Smooth muscle cell (in vitro differentiated cells): ENCODE results near the gene CALN1. TPM values are rescaled to one million over a fixed set of nuclear protein-coding genes. Genes with fewer than 3 reads are reported as not detected.

Experiments
- DNase-seq: peaks from one replicate; lab custom pipeline; 2025; ENCODE audit not compliant: unreplicated experiment; lab: John Stamatoyannopoulos, UW
- H2AFZ ChIP-seq: fragments of 200-600 bp; sonication (generic); 2 replicates; pipeline ENCODE4 v1.6.0; 2016; ENCODE audit warnings: antibody characterized with exemption, low read depth, mild to moderate bottlenecking
- H3F3A ChIP-seq: fragments of 200-600 bp; sonication (generic); 2 replicates; pipeline ENCODE4 v1.6.0; 2017; ENCODE audit warnings: antibody characterized with exemption, low read depth
- H3K27ac ChIP-seq: fragments of 200-600 bp; sonication (generic); 2 replicates; pipeline ENCODE4 v1.5.1; 2016; ENCODE audit warnings: low read depth, mild to moderate bottlenecking
- H3K27me3 ChIP-seq: fragments of 200-600 bp; sonication (generic); 2 replicates; pipeline ENCODE4 v1.6.1; 2016; ENCODE audit warnings: low read depth, mild to moderate bottlenecking
- H3K36me3 ChIP-seq: fragments of 200-600 bp; sonication (generic); 2 replicates; pipeline ENCODE4 v1.5.1; 2016; ENCODE audit warnings: low read depth
- H3K4me1 ChIP-seq: fragments of 200-600 bp; sonication (generic); 2 replicates; pipeline ENCODE4 v1.5.1; 2016; ENCODE audit warnings: low read depth
- H3K4me2 ChIP-seq: fragments of 200-600 bp; sonication (generic); 2 replicates; pipeline ENCODE4 v1.6.0; 2016; ENCODE audit warnings: mild to moderate bottlenecking
- H3K4me3 ChIP-seq: fragments of 200-600 bp; sonication (generic); 2 replicates; pipeline ENCODE4 v1.5.1; 2016; ENCODE audit warnings: mild to moderate bottlenecking
- H3K79me2 ChIP-seq: fragments of 200-600 bp; sonication (generic); 2 replicates; pipeline ENCODE4 v1.6.0; 2016; ENCODE audit warnings: low read depth, mild to moderate bottlenecking
- H3K9ac ChIP-seq: fragments of 200-600 bp; sonication (generic); 2 replicates; pipeline ENCODE4 v1.6.0; 2016; ENCODE audit warnings: low read depth
- H3K9me3 ChIP-seq: fragments of 200-600 bp; sonication (generic); replicated peaks from 2 replicates; pipeline ENCODE4 v1.5.1; 2016; ENCODE audit warnings: low read depth
- H4K20me1 ChIP-seq: fragments of 200-600 bp; sonication (generic); 2 replicates; pipeline ENCODE4 v1.6.0; 2016; ENCODE audit warnings: low read depth
- WGBS: methylation state at CpG from one replicate; pipeline ENCODE4 v1.1.7; 2016; ENCODE audit warnings: low lambda C conversion rate; 5-methylcytosine and 5-hydroxymethylcytosine counted together
- polyA plus RNA-seq: library from polyadenylated mRNA; unstranded; fragments of >200 nt; fragmentation: Nextera tagmentation; extraction: Ambion mirVana; gene quantifications from 2 replicates; pipeline ENCODE4 v1.2.1, GENCODE V29; 2016
- total RNA-seq: library from RNA; depleted of rRNA; stranded (reverse); fragments of >200 nt; gene quantifications from 2 replicates; pipeline ENCODE4 v1.2.3, GENCODE V29; 2014
- TF ChIP-seq, protein P1 (sequence below): fragments of 200-600 bp; sonication (generic); IDR thresholded peaks from 2 replicates; pipeline ENCODE4 v1.5.1; 2017; ENCODE audit warnings: borderline replicate concordance, mild to moderate bottlenecking, antibody characterized with exemption; ENCODE audit not compliant: insufficient read depth, poor library complexity, severe bottlenecking

Gene CALN1
- total and polyA plus RNA-seq, 2 experiments from 2014 or later = not detected

DNA sequence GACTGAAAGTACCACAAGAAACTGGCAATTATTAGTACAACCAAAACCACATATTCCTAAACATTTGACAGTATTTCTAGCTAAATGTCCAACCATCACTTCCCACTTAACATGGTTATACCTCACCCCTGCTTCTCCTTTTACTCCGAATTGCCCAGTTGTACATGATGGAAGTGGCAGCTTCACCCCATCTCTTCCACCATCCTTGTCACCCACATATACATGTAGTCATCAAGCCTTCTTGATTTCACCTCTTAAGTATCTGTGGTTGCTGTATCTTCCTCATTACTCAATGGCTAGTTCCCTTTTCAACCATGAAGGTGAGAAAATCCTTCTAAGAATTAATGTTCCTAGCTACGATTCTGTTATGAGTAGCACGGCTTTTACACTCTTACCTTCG lies 388.2 kb downstream of the CALN1 start:
- H3K4me3 ChIP-seq = no peak overlapping the region
- no peaks in the 10 kb centered on the region for H3K36me3 ChIP-seq
- H3K4me2 ChIP-seq = no peak overlapping the region
- H3F3A ChIP-seq = no peaks in the 10 kb centered on the region
- H2AFZ ChIP-seq = no peak overlapping the region
- WGBS = 92% methylated on average over 4 of the region's 4 CpGs
- H3K9me3 ChIP-seq = no peaks in the 10 kb centered on the region
- H3K27me3 ChIP-seq = peaks cover 7% of the 10 kb centered on the region
- no peak overlapping the region for H3K27ac ChIP-seq
- DNase-seq = no peak
- H3K4me1 ChIP-seq = no peaks in the 10 kb centered on the region
- H3K79me2 ChIP-seq = no peaks in the 10 kb centered on the region
- H3K9ac ChIP-seq = no peak overlapping the region
- TF ChIP-seq, protein P1, sequence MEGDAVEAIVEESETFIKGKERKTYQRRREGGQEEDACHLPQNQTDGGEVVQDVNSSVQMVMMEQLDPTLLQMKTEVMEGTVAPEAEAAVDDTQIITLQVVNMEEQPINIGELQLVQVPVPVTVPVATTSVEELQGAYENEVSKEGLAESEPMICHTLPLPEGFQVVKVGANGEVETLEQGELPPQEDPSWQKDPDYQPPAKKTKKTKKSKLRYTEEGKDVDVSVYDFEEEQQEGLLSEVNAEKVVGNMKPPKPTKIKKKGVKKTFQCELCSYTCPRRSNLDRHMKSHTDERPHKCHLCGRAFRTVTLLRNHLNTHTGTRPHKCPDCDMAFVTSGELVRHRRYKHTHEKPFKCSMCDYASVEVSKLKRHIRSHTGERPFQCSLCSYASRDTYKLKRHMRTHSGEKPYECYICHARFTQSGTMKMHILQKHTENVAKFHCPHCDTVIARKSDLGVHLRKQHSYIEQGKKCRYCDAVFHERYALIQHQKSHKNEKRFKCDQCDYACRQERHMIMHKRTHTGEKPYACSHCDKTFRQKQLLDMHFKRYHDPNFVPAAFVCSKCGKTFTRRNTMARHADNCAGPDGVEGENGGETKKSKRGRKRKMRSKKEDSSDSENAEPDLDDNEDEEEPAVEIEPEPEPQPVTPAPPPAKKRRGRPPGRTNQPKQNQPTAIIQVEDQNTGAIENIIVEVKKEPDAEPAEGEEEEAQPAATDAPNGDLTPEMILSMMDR = no peak
- H4K20me1 ChIP-seq = no peaks in the 10 kb centered on the region

DNA sequence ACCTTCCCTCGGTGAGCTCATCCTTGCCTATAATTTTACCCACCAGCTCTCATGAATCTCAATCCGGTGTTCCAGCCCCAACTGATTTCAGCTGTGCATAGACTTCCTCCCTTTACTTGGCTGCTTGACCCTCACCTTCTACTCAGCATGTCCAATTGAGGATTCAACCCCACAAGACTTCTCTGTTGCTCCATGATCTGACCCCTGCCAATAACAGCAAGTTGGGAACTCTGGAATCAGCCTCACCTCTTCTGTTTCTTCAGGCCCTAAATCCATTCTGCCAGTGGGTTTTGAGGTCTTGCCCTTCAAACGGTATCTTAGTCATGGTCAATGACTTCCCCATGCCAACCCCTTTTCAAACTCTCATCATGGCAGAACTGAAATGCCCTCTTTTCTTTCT lies 390.4 kb downstream of the CALN1 start:
- Histone ChIP-seq H3K9ac (no peak overlapping the region), H3K36me3 (no peaks in the 10 kb centered on the region), H3K27me3 (peaks cover 7% of the 10 kb centered on the region), H3F3A (no peaks in the 10 kb centered on the region), H2AFZ (no peak overlapping the region), H3K27ac (no peak overlapping the region), H3K4me2 (no peak overlapping the region), H4K20me1 (no peaks in the 10 kb centered on the region), H3K79me2 (no peaks in the 10 kb centered on the region), H3K4me1 (no peaks in the 10 kb centered on the region), H3K9me3 (no peaks in the 10 kb centered on the region), H3K4me3 (no peak overlapping the region)
- DNase-seq = no peak
- WGBS = 89% methylated on average over 3 of the region's 3 CpGs
- TF ChIP-seq, protein P1 = no peak

DNA sequence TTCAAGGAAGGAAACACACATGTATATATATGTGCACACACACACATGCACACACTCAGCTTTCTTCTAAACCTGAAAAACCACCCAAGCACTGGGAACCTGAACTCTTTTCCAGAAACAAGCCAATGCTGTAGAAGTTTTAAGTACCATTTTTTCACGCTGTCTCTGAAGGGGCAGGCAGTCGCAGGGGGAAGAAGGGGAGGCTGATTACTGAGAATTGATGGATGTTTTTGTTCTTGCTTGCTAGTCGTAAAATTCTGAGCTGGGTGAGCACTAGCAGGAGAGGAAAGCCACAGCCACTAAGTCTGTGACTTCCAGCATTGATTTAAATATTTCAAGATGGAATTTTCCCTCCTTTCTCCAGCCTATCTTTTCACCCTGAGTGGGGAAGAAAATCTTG lies 391.8 kb downstream of the CALN1 start:
- Histone ChIP-seq H3K27ac (no peak overlapping the region), H3K4me3 (no peak overlapping the region), H3K9me3 (no peaks in the 10 kb centered on the region), H4K20me1 (no peaks in the 10 kb centered on the region), H3K79me2 (no peaks in the 10 kb centered on the region), H3K36me3 (no peaks in the 10 kb centered on the region), H3K9ac (no peak overlapping the region), H2AFZ (no peak overlapping the region), H3K27me3 (peaks cover 7% of the 10 kb centered on the region), H3K4me1 (no peaks in the 10 kb centered on the region), H3F3A (no peaks in the 10 kb centered on the region), H3K4me2 (no peak overlapping the region)
- TF ChIP-seq, protein P1 = no peak
- DNase-seq = no peak
- WGBS = 73% methylated on average over 3 of the region's 3 CpGs

DNA sequence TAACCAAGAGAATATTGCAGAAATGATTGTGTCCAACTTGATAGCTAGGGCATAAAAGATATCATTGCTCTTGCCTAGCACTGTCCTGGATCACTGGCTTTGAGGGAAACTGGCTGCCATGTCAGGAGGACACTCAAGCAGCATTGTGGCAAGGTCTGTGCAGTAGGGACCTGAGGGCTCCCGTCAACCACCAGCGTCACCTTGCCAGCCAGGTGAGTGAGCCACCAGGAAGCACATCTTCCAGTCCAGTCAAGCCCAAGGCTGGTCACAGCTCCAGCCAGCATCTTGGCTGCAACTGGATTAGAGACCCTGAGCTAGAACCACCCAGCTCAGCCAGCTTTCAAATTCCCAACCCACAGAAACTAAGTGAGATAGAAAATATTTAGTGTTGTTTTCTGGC lies 392.7 kb downstream of the CALN1 start:
- WGBS = 92% methylated on average over 2 of the region's 2 CpGs
- Histone ChIP-seq H3K79me2 (no peaks in the 10 kb centered on the region), H3K27me3 (peaks cover 3% of the 10 kb centered on the region), H3K9ac (no peak overlapping the region), H3K4me2 (no peak overlapping the region), H3K9me3 (no peaks in the 10 kb centered on the region), H3F3A (no peaks in the 10 kb centered on the region), H3K4me1 (no peaks in the 10 kb centered on the region), H2AFZ (no peak overlapping the region), H3K27ac (no peak overlapping the region), H4K20me1 (no peaks in the 10 kb centered on the region), H3K36me3 (no peaks in the 10 kb centered on the region), H3K4me3 (no peak overlapping the region)
- TF ChIP-seq, protein P1 = no peak
- no peak for DNase-seq
